Neuronal stem cell (in vitro differentiated cells): ENCODE measurements around the gene MPHOSPH6.

Experiments
- DNase-seq: peaks from one replicate; pipeline ENCODE4 v3.0.0-alpha.2; 2013; ENCODE audit warnings: low spot score
- H2AFZ ChIP-seq: one replicate; pipeline ENCODE4 v1.6.1; 2013; ENCODE audit warnings: mild to moderate bottlenecking, low read length, inconsistent platforms
- H2AK5ac ChIP-seq: 2 replicates; pipeline ENCODE4 v1.6.1; 2013; ENCODE audit warnings: low read depth, mild to moderate bottlenecking, inconsistent platforms, low read length, moderate library complexity, mixed read lengths
- H2BK120ac ChIP-seq: 2 replicates; pipeline ENCODE4 v1.6.1; 2013; ENCODE audit warnings: low read depth, mild to moderate bottlenecking, inconsistent platforms, low read length, moderate library complexity, mixed read lengths
- H2BK12ac ChIP-seq: one replicate; pipeline ENCODE4 v1.6.1; 2013; ENCODE audit warnings: low read length, inconsistent platforms
- H2BK15ac ChIP-seq: 2 replicates; pipeline ENCODE4 v1.6.1; 2013; ENCODE audit warnings: mild to moderate bottlenecking, low read length, inconsistent platforms, mixed read lengths
- H2BK5ac ChIP-seq: one replicate; pipeline ENCODE4 v1.6.1; 2013; ENCODE audit warnings: inconsistent platforms, mild to moderate bottlenecking, low read length, moderate library complexity
- H3K14ac ChIP-seq: one replicate; pipeline ENCODE4 v1.6.1; 2013; ENCODE audit warnings: low read length, inconsistent platforms
- H3K18ac ChIP-seq: 2 replicates; pipeline ENCODE4 v1.6.1; 2013; ENCODE audit warnings: low read length, inconsistent platforms
- H3K23ac ChIP-seq: 2 replicates; pipeline ENCODE4 v1.6.1; 2013; ENCODE audit warnings: low read depth, mild to moderate bottlenecking, mixed read lengths, low read length, inconsistent platforms; ENCODE audit not compliant: poor library complexity
- H3K27ac ChIP-seq: replicated peaks from 3 replicates; pipeline ENCODE4 v1.5.1; 2013; ENCODE audit warnings: low read length, inconsistent platforms
- H3K27me3 ChIP-seq, 3 experiments: 2 replicates each; pipeline ENCODE4 v1.6.1; 2013; ENCODE audit warnings: low read length in 3 of 3, mild to moderate bottlenecking in 2 of 3, inconsistent platforms in 1 of 3, low read depth in 1 of 3, mixed read lengths in 1 of 3, moderate library complexity in 1 of 3; ENCODE audit not compliant: control insufficient read depth in 3 of 3, insufficient read depth in 3 of 3
- H3K36me3 ChIP-seq, 2 donors: replicated peaks in 1 of 2; 2 replicates each; pipeline ENCODE4 v1.6.1; 2013; ENCODE audit warnings: low read length in 2 of 2; ENCODE audit not compliant: control insufficient read depth in 2 of 2, insufficient read depth in 2 of 2
- H3K4ac ChIP-seq: 2 replicates; pipeline ENCODE4 v1.6.1; 2013; ENCODE audit warnings: inconsistent platforms, mild to moderate bottlenecking, low read length, moderate library complexity
- H3K4me1 ChIP-seq, 2 donors: 1 replicate in 1 of 2; 2 replicates in 1 of 2; pipeline ENCODE4 v1.6.1; 2013; ENCODE audit warnings: low read length in 2 of 2, low read depth in 1 of 2; ENCODE audit not compliant: control insufficient read depth in 2 of 2, insufficient read depth in 1 of 2
- H3K4me2 ChIP-seq: one replicate; pipeline ENCODE4 v1.6.1; 2013; ENCODE audit warnings: mild to moderate bottlenecking, low read length, inconsistent platforms; ENCODE audit not compliant: insufficient read depth, poor library complexity, severe bottlenecking
- H3K4me3 ChIP-seq, 2 donors: 2 replicates each; pipeline ENCODE4 v1.5.1; 2013; ENCODE audit warnings: low read length in 2 of 2, mild to moderate bottlenecking in 2 of 2, inconsistent platforms in 1 of 2, moderate library complexity in 1 of 2
- H3K79me1 ChIP-seq: one replicate; pipeline ENCODE4 v1.6.1; 2013; ENCODE audit warnings: low read depth, mild to moderate bottlenecking, inconsistent platforms, low read length, moderate library complexity
- H3K9ac ChIP-seq: one replicate; pipeline ENCODE4 v1.6.1; 2013; ENCODE audit warnings: mild to moderate bottlenecking, low read depth, low read length, inconsistent platforms; ENCODE audit not compliant: poor library complexity
- H3K9me3 ChIP-seq, 2 donors: replicated peaks in 1 of 2; 2 replicates each; pipeline versions ENCODE3 to v1.6.1; 2013; ENCODE audit warnings: low read length in 2 of 2, mild to moderate bottlenecking in 2 of 2, inconsistent platforms in 1 of 2, low read depth in 1 of 2, mixed read lengths in 1 of 2, moderate library complexity in 1 of 2; ENCODE audit not compliant: control insufficient read depth in 2 of 2, insufficient read depth in 1 of 2
- H4K8ac ChIP-seq: one replicate; pipeline ENCODE4 v1.6.1; 2013; ENCODE audit warnings: low read depth, mild to moderate bottlenecking, inconsistent platforms, low read length, moderate library complexity
- H4K91ac ChIP-seq: one replicate; pipeline ENCODE4 v1.6.1; 2013; ENCODE audit warnings: low read length, low read depth, mild to moderate bottlenecking, inconsistent platforms; ENCODE audit not compliant: poor library complexity
- WGBS, 2 donors: extraction: QIAGEN DNeasy Blood & Tissue Kit; methylation state at CpG; one replicate each; pipeline ENCODE4 v1.1.7; 2013; ENCODE audit warnings: missing lambda C conversion rate in 2 of 2, mixed read lengths in 1 of 2; ENCODE audit not compliant: insufficient read length in 2 of 2, insufficient replicate concordance in 1 of 2; ENCODE audit errors: extremely low coverage in 2 of 2; 5-methylcytosine and 5-hydroxymethylcytosine counted together

MPHOSPH6 gene

GRCh38 chr16:82176204-82176603 lies 6.2 kb upstream of the MPHOSPH6 start:
- H2BK15ac ChIP-seq: no peak overlapping the region
- H3K4me2 ChIP-seq: no peak overlapping the region
- no peak overlapping the region for H4K91ac ChIP-seq
- peaks cover 0 to 50% (median under 1%) of the 10 kb centered on the region in 3 experiments for H3K27me3 ChIP-seq
- H3K36me3 ChIP-seq: no peaks in the 10 kb centered on the region
- no peak overlapping the region for H3K18ac ChIP-seq
- H2BK12ac ChIP-seq: no peak overlapping the region
- no peak overlapping the region for H3K4me3 ChIP-seq
- H2AFZ ChIP-seq: no peak overlapping the region
- H3K14ac ChIP-seq: no peak overlapping the region
- H2BK120ac ChIP-seq: no peak overlapping the region
- no peak overlapping the region for H2BK5ac ChIP-seq
- peaks cover 0 to 3% of the 10 kb centered on the region in 2 donors for H3K9me3 ChIP-seq
- H3K9ac ChIP-seq: no peak overlapping the region
- H3K23ac ChIP-seq: no peak overlapping the region
- no peak overlapping the region for H4K8ac ChIP-seq
- no CpG with 5 or more reads among the region's 3 CpGs for WGBS, 2 donors
- H3K79me1 ChIP-seq: no peaks in the 10 kb centered on the region
- no peak overlapping the region for H3K27ac ChIP-seq
- no peak overlapping the region for H2AK5ac ChIP-seq
- no peak overlapping the region for H3K4ac ChIP-seq
- DNase-seq: no peak
- H3K4me1 ChIP-seq: peaks cover 0 to under 1% of the 10 kb centered on the region in 2 donors

GRCh38 chr16:82175627-82176026 lies 5.6 kb upstream of the MPHOSPH6 start:
- Histone ChIP-seq H3K4ac (no peak overlapping the region), H2AFZ (no peak overlapping the region), H2BK15ac (no peak overlapping the region), H4K8ac (no peak overlapping the region), H2BK12ac (no peak overlapping the region), H3K36me3 (no peaks in the 10 kb centered on the region), H3K18ac (no peak overlapping the region), H2BK5ac (no peak overlapping the region), H2BK120ac (no peak overlapping the region), H3K4me1 (peaks cover under 1 to 2% of the 10 kb centered on the region in 2 donors), H3K4me3 (no peak overlapping the region), H3K27ac (no peak overlapping the region), H3K14ac (no peak overlapping the region), H3K79me1 (no peaks in the 10 kb centered on the region), H4K91ac (no peak overlapping the region), H3K23ac (no peak overlapping the region), H3K9me3 (peaks cover 0 to 6% of the 10 kb centered on the region in 2 donors), H2AK5ac (no peak overlapping the region), H3K9ac (no peak overlapping the region), H3K4me2 (no peak overlapping the region), H3K27me3 (peaks cover 0 to 53% (median 3%) of the 10 kb centered on the region in 3 experiments)
- no CpG with 5 or more reads among the region's 4 CpGs for WGBS, 2 donors
- no peak for DNase-seq

- no peak overlapping the region for H4K91ac ChIP-seq
- no peak for DNase-seq
Observed at GRCh38 chr16:82167670-82168069, 2.4 kb downstream of the MPHOSPH6 start.

GRCh38 chr16:82160226-82160625 lies 9.8 kb downstream of the MPHOSPH6 start:
- Histone ChIP-seq H3K27me3 (no peaks in the 10 kb centered on the region), H2BK12ac (no peak overlapping the region), H3K9ac (no peak overlapping the region), H3K36me3 (peaks cover 19 to 94% of the 10 kb centered on the region in 2 donors), H3K79me1 (no peaks in the 10 kb centered on the region), H3K4ac (no peak overlapping the region), H3K9me3 (peaks cover 0 to 7% of the 10 kb centered on the region in 2 donors), H2BK120ac (no peak overlapping the region), H2BK15ac (no peak overlapping the region), H3K4me3 (no peak overlapping the region), H2AK5ac (no peak overlapping the region), H2AFZ (no peak overlapping the region), H3K27ac (no peak overlapping the region), H3K4me2 (no peak overlapping the region), H3K23ac (no peak overlapping the region), H3K4me1 (no peaks in the 10 kb centered on the region), H3K14ac (no peak overlapping the region), H3K18ac (no peak overlapping the region), H4K8ac (no peak overlapping the region), H4K91ac (no peak overlapping the region), H2BK5ac (no peak overlapping the region)
- no peak for DNase-seq
- no CpG with 5 or more reads among the region's 6 CpGs for WGBS, 2 donors

More at GRCh38 chr16:82167670-82168069, 2.4 kb downstream of the MPHOSPH6 start:
- H2AFZ ChIP-seq: no peak overlapping the region
- no peak overlapping the region for H2BK15ac ChIP-seq
- H4K8ac ChIP-seq: no peak overlapping the region
- peaks cover 12 to 29% of the 10 kb centered on the region in 2 donors for H3K9me3 ChIP-seq
- H3K4me2 ChIP-seq: no peak overlapping the region
- no peak overlapping the region for H3K18ac ChIP-seq
- H2BK5ac ChIP-seq: no peak overlapping the region
- no CpG with 5 or more reads among the region's 5 CpGs for WGBS, 2 donors
- H2AK5ac ChIP-seq: no peak overlapping the region
- H3K9ac ChIP-seq: no peak overlapping the region
- H3K4me3 ChIP-seq: no peak overlapping the region
- no peak overlapping the region for H3K4ac ChIP-seq
- H2BK12ac ChIP-seq: no peak overlapping the region
- peaks cover 21 to 61% of the 10 kb centered on the region in 2 donors for H3K36me3 ChIP-seq
- peaks cover 7% of the 10 kb centered on the region for H3K79me1 ChIP-seq
- no peak overlapping the region for H2BK120ac ChIP-seq
- H3K14ac ChIP-seq: no peak overlapping the region
- H3K23ac ChIP-seq: no peak overlapping the region
- H3K4me1 ChIP-seq: peaks cover 5 to 7% of the 10 kb centered on the region in 2 donors
- no peak overlapping the region for H3K27ac ChIP-seq
- H3K27me3 ChIP-seq: peaks cover 0 to 15% (median 3%) of the 10 kb centered on the region in 3 experiments
